Pancreas (tissue), 10 donors: ENCODE measurements around the gene ALG12. TPM values are rescaled to one million over a fixed set of nuclear protein-coding genes. Genes with fewer than 3 reads are reported as not detected.

Source experiments
- ATAC-seq, 4 donors: fragments of 200-7000 bp; cut with Tn5 transposase; one replicate each; pipeline versions ENCODE4 v1.8.0 to v1.9.1; 2020; ENCODE audit warnings: mild to moderate bottlenecking in 4 of 4, moderate library complexity in 4 of 4
- DNase-seq, 6 donors: peaks; one replicate each; pipeline ENCODE4 v3.0.0-alpha.2; 2020
- FAIRE-seq: peaks from 2 replicates; lab custom pipeline; 2012; peaks lifted over from hg19 to GRCh38; lab: Jason Lieb, UNC
- H3K27ac ChIP-seq, 4 donors: fragments of 200-600 bp; sonication (generic); 1 replicate in 3 of 4; 2 replicates in 1 of 4; pipeline versions ENCODE4 v1.5.0 to v1.8.0; 2020
- H3K27me3 ChIP-seq, 4 donors: fragments of 200-600 bp; one replicate each; pipeline ENCODE4 v1.8.0; 2021
- H3K36me3 ChIP-seq, 3 donors: fragments of 200-600 bp; sonication (generic) in 1 of 3; one replicate each; pipeline versions ENCODE4 v1.5.0 to v1.8.0; 2020 to 2021
- H3K4me1 ChIP-seq, 3 donors: fragments of 200-600 bp; one replicate each; pipeline ENCODE4 v1.8.0; 2021
- H3K4me3 ChIP-seq, 4 donors: fragments of 200-600 bp; sonication (generic) in 2 of 4; one replicate each; pipeline versions ENCODE4 v1.5.0 to v1.8.0; 2020 to 2021
- H3K9me3 ChIP-seq, 4 donors: fragments of 200-600 bp; one replicate each; pipeline ENCODE4 v1.8.0; 2021
- CTCF ChIP-seq, 4 donors: fragments of 200-600 bp; sonication (generic) in 3 of 4; IDR thresholded peaks; one replicate each; pipeline versions ENCODE4 v1.5.0 to v1.8.0; 2021; ENCODE audit warnings: antibody characterized with exemption in 4 of 4
- WGBS, 2 donors: extraction: QIAGEN DNeasy Blood & Tissue Kit; methylation state at CpG; one replicate each; pipeline ENCODE4 v1.1.7; 2013; 5-methylcytosine and 5-hydroxymethylcytosine counted together
- intact Hi-C, 3 donors: fragments of 100-400 bp; cut with DNase I; formaldehyde crosslinking; loops; one replicate each; pipeline versions ENCODE4 v1.11.1 to v1.14.2; 2022
- polyA plus RNA-seq, 2 donors: library from polyadenylated mRNA; stranded (reverse); fragments of 200-250 nt; gene quantifications; one replicate each; pipeline ENCODE4 v1.2.3, GENCODE V29; 2013
- total RNA-seq, 6 donors: library from RNA; stranded (reverse); fragmentation: NEBNext Ultra II Directional in 4 of 6; extraction: Animal tissue kit (Norgen Biotek cat#: 25700) in 4 of 6; gene quantifications; one replicate each; pipeline versions ENCODE4 v1.2.1 to v1.2.4, GENCODE V29; 2021 to 2023
- donor health status: healthy with polysubstance abuse.
- donor health status: DM: no; HTN: no; CAD: no; lungs with moderate emphysema.
- donor health status: DM: no; HTN: no; CAD: no.
- donor health status: control.
- donor health status: control.
- donor health status: Bipolar disorder and iron deficiency.
- donor health status: DM: yes; HTN: yes; CAD: no.
- donor health status: DM: no; HTN: no; CAD: no.
- donor health status: DM: no; HTN: no; CAD: no.
- donor health status: DM: yes; HTN: yes; CAD: no.

Gene ALG12
- total and polyA plus RNA-seq, 8 donors, result 7.1 to 13.1 (median 10.8) TPM

GRCh38 chr22:49916831-49917230, 1.4 kb downstream of the ALG12 start:
- Histone ChIP-seq H3K4me1 (peaks cover 0 to 12% (median 4%) of the 10 kb centered on the region in 3 donors), H3K4me3 (no peak overlapping the region), H3K27me3 (no peaks in the 10 kb centered on the region), H3K9me3 (no peaks in the 10 kb centered on the region), H3K36me3 (peaks cover 0 to 9% (median 3%) of the 10 kb centered on the region in 3 donors), H3K27ac (no peak overlapping the region)
- peak in 3 of 6 donors; percentile 34 to 58 (median 37) for DNase-seq
- no peak for FAIRE-seq
- intact Hi-C loops, result loop anchor here in 1 of 3 donors (10.0 kb wide), 1 partner anchor 52 kb away; no protein-coding TSS in a partner anchor
- 87 to 90% methylated on average over 11 of the region's 11 CpGs for WGBS, 2 donors
- ATAC-seq, result no peak
- TF ChIP-seq CTCF (IDR thresholded peaks at IDR 0.05), result no peak

GRCh38 chr22:49915610-49916009, 2.6 kb downstream of the ALG12 start:
- TF ChIP-seq CTCF (IDR thresholded peaks at IDR 0.05), result no peak
- intact Hi-C loops, result loop anchor here in 1 of 3 donors (10.0 kb wide), 1 partner anchor 51 kb away; no protein-coding TSS in a partner anchor
- ATAC-seq (no peak), DNase-seq (no peak), FAIRE-seq (no peak)
- peaks cover 0 to 9% (median 3%) of the 10 kb centered on the region in 3 donors for H3K36me3 ChIP-seq
- H3K9me3 ChIP-seq, result no peaks in the 10 kb centered on the region
- H3K4me1 ChIP-seq, result peaks cover 0 to 12% (median 4%) of the 10 kb centered on the region in 3 donors
- H3K27me3 ChIP-seq, result no peaks in the 10 kb centered on the region
- no peak overlapping the region for H3K27ac ChIP-seq
- WGBS, 2 donors, result 95 to 96% methylated on average over 12 of the region's 12 CpGs
- no peak overlapping the region for H3K4me3 ChIP-seq

- Histone ChIP-seq H3K4me3 (no peak overlapping the region), H3K4me1 (peaks cover 0 to 7% (median 4%) of the 10 kb centered on the region in 3 donors), H3K36me3 (peaks cover 0 to 15% (median 3%) of the 10 kb centered on the region in 3 donors), H3K27me3 (no peaks in the 10 kb centered on the region), H3K9me3 (no peaks in the 10 kb centered on the region), H3K27ac (no peak overlapping the region)
- 87 to 98% methylated on average over 12 of the region's 12 CpGs for WGBS, 2 donors
- FAIRE-seq, result no peak
- ATAC-seq, result no peak
- peak in 2 of 6 donors; percentile 18 to 56 for DNase-seq
- intact Hi-C loops, result loop anchor here in 1 of 3 donors (10.0 kb wide), 1 partner anchor 49 kb away; no protein-coding TSS in a partner anchor
- TF ChIP-seq CTCF (IDR thresholded peaks at IDR 0.05), result no peak
Observed at GRCh38 chr22:49914256-49914655, 4.0 kb downstream of the ALG12 start.

GRCh38 chr22:49913446-49913845, 4.8 kb downstream of the ALG12 start:
- peaks cover 0 to 4% (median 4%) of the 10 kb centered on the region in 3 donors for H3K4me1 ChIP-seq
- peaks cover 0 to 15% (median 3%) of the 10 kb centered on the region in 3 donors for H3K36me3 ChIP-seq
- ATAC-seq (no peak), DNase-seq (peak in 2 of 6 donors; percentile 20 to 37), FAIRE-seq (no peak)
- intact Hi-C loops, result loop anchor here in 1 of 3 donors (10.0 kb wide), 1 partner anchor 49 kb away; no protein-coding TSS in a partner anchor
- WGBS, 2 donors, result 95 to 99% methylated on average over 14 of the region's 14 CpGs
- no peak for TF ChIP-seq CTCF (IDR thresholded peaks at IDR 0.05)
- no peaks in the 10 kb centered on the region for H3K9me3 ChIP-seq
- H3K4me3 ChIP-seq, result no peak overlapping the region
- no peaks in the 10 kb centered on the region for H3K27me3 ChIP-seq
- no peak overlapping the region for H3K27ac ChIP-seq

GRCh38 chr22:49913026-49913425, 5.2 kb downstream of the ALG12 start:
- peak in 1 of 6 donors; percentile 45 for DNase-seq
- Histone ChIP-seq H3K4me1 (peaks cover 0 to 4% (median 4%) of the 10 kb centered on the region in 3 donors), H3K4me3 (no peak overlapping the region), H3K9me3 (no peaks in the 10 kb centered on the region), H3K27ac (no peak overlapping the region), H3K27me3 (no peaks in the 10 kb centered on the region), H3K36me3 (peaks cover 0 to 15% (median 3%) of the 10 kb centered on the region in 3 donors)
- no peak for TF ChIP-seq CTCF (IDR thresholded peaks at IDR 0.05)
- FAIRE-seq, result no peak
- no peak for ATAC-seq
- intact Hi-C loops, result loop anchor here in 1 of 3 donors (10.0 kb wide), 1 partner anchor 48 kb away; no protein-coding TSS in a partner anchor
- WGBS, 2 donors, result 94 to 97% methylated on average over 14 of the region's 14 CpGs
